ENCODE results near the gene CDH13. TPM values are rescaled to one million over a fixed set of nuclear protein-coding genes. Genes with fewer than 3 reads are reported as not detected.

CDH13 gene
- polyA plus RNA-seq, 1 donor from 2014 or later: 3.2 TPM

DNA sequence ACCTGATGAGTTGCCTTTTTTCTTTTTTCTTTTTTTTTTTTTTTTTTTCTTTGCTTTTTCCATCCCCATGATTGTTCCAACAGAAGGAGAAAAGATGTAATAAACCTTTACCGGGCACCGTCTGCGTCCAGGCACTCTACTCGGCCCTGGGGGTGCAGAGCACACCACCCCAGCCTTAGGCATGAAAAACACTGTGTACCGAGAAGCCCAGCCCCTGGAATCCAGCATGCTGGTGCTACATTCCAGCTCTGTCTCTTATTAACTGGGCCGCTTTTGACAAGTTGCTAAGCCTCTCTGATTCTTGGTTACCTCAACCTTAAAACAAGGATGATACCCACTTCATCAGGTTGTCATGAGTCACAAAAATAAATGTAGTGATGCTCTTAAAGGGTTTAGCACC is 1117.0 kb downstream of the CDH13 start:
- Histone ChIP-seq H3K9me2 (ENCODE audit: insufficient read depth, low read length) (no peaks in the 10 kb centered on the region), H2AFZ (ENCODE audit: low read depth, low read length) (no peak overlapping the region), H3K79me2 (replicated peaks; ENCODE audit: insufficient read depth, low read length) (no peaks in the 10 kb centered on the region), H3K4me3 (ENCODE audit: low read length) (no peak overlapping the region), H3F3A (ENCODE audit: insufficient read depth, low read length, poor library complexity, severe bottlenecking) (no peaks in the 10 kb centered on the region), H3K9me3 (ENCODE audit: low read length) (no peaks in the 10 kb centered on the region), H3K36me3 (ENCODE audit: insufficient read depth, low read length) (no peaks in the 10 kb centered on the region), H3K27me3 (ENCODE audit: insufficient read depth, low read depth, low read length) (no peaks in the 10 kb centered on the region), H3K27ac (ENCODE audit: low read length) (no peak overlapping the region), H4K20me1 (ENCODE audit: insufficient read depth) (no peaks in the 10 kb centered on the region), H3K9ac (ENCODE audit: low read length) (no peak overlapping the region), H3K4me2 (ENCODE audit: low read length) (no peak overlapping the region)
- no peak for TF ChIP-seq EZH2 (IDR thresholded peaks at IDR 0.05; ENCODE audit: borderline replicate concordance, insufficient read depth, low read length, poor library complexity, severe bottlenecking)
- TF ChIP-seq EP300 (conservative IDR thresholded peaks at IDR 0.05; ENCODE audit: poor library complexity, severe bottlenecking): no peak
- TF ChIP-seq SMC3 (conservative IDR thresholded peaks at IDR 0.05; ENCODE audit: poor library complexity): no peak
- TF ChIP-seq MXI1 (conservative IDR thresholded peaks at IDR 0.05; ENCODE audit: poor library complexity, severe bottlenecking): no peak
- TF ChIP-seq TAF1 (IDR thresholded peaks at IDR 0.05; ENCODE audit: low read depth): no peak
- TF ChIP-seq CTCF (IDR thresholded peaks at IDR 0.05; ENCODE audit: poor library complexity, severe bottlenecking): no peak
- TF ChIP-seq, protein P1, sequence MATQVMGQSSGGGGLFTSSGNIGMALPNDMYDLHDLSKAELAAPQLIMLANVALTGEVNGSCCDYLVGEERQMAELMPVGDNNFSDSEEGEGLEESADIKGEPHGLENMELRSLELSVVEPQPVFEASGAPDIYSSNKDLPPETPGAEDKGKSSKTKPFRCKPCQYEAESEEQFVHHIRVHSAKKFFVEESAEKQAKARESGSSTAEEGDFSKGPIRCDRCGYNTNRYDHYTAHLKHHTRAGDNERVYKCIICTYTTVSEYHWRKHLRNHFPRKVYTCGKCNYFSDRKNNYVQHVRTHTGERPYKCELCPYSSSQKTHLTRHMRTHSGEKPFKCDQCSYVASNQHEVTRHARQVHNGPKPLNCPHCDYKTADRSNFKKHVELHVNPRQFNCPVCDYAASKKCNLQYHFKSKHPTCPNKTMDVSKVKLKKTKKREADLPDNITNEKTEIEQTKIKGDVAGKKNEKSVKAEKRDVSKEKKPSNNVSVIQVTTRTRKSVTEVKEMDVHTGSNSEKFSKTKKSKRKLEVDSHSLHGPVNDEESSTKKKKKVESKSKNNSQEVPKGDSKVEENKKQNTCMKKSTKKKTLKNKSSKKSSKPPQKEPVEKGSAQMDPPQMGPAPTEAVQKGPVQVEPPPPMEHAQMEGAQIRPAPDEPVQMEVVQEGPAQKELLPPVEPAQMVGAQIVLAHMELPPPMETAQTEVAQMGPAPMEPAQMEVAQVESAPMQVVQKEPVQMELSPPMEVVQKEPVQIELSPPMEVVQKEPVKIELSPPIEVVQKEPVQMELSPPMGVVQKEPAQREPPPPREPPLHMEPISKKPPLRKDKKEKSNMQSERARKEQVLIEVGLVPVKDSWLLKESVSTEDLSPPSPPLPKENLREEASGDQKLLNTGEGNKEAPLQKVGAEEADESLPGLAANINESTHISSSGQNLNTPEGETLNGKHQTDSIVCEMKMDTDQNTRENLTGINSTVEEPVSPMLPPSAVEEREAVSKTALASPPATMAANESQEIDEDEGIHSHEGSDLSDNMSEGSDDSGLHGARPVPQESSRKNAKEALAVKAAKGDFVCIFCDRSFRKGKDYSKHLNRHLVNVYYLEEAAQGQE (IDR thresholded peaks at IDR 0.05; ENCODE audit: borderline replicate concordance): no peak
- no peak for TF ChIP-seq RAD21 (conservative IDR thresholded peaks at IDR 0.05)
- no peak for TF ChIP-seq POLR2AphosphoS5 (IDR thresholded peaks at IDR 0.05)

DNA sequence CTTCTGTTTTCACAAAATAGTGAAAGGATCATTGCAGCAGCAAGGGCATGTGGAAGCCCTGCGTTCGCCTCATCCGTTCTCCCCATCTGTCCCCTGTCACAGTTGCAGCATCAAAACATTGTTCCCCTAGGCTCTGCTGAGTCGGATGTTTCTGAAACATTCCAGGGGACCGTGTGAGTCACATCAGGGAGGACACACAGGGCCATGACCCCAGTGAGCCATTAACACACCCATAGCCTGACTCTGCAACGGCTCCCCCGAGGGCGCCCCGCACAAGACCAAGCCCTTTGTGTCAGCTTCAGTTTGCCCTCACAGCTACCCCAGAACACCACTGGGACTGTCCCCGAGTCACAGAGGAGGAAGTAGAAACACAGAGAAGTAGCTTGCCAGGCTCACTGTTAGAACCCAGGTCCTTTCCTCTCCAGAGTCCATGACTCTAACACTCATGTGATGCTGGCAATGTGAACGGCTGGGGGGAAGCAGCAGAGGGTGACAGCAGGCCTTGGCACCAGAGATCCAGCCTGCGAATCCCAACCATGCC is 1117.7 kb downstream of the CDH13 start:
- Histone ChIP-seq H3K36me3 (ENCODE audit: insufficient read depth, low read length) (no peaks in the 10 kb centered on the region), H2AFZ (ENCODE audit: low read depth, low read length) (no peak overlapping the region), H3F3A (ENCODE audit: insufficient read depth, low read length, poor library complexity, severe bottlenecking) (no peaks in the 10 kb centered on the region), H4K20me1 (ENCODE audit: insufficient read depth) (no peaks in the 10 kb centered on the region), H3K4me3 (ENCODE audit: low read length) (no peak overlapping the region), H3K9ac (ENCODE audit: low read length) (no peak overlapping the region), H3K9me2 (ENCODE audit: insufficient read depth, low read length) (no peaks in the 10 kb centered on the region), H3K4me2 (ENCODE audit: low read length) (no peak overlapping the region), H3K9me3 (ENCODE audit: low read length) (no peaks in the 10 kb centered on the region), H3K79me2 (replicated peaks; ENCODE audit: insufficient read depth, low read length) (no peaks in the 10 kb centered on the region), H3K27me3 (ENCODE audit: insufficient read depth, low read depth, low read length) (no peaks in the 10 kb centered on the region), H3K27ac (ENCODE audit: low read length) (no peak overlapping the region)
- TF ChIP-seq, protein P1 (IDR thresholded peaks at IDR 0.05; ENCODE audit: borderline replicate concordance): no peak
- TF ChIP-seq EP300 (conservative IDR thresholded peaks at IDR 0.05; ENCODE audit: poor library complexity, severe bottlenecking) (no peak), RAD21 (conservative IDR thresholded peaks at IDR 0.05) (no peak), POLR2AphosphoS5 (IDR thresholded peaks at IDR 0.05) (no peak), EZH2 (IDR thresholded peaks at IDR 0.05; ENCODE audit: borderline replicate concordance, insufficient read depth, low read length, poor library complexity, severe bottlenecking) (no peak), SMC3 (conservative IDR thresholded peaks at IDR 0.05; ENCODE audit: poor library complexity) (no peak), MXI1 (conservative IDR thresholded peaks at IDR 0.05; ENCODE audit: poor library complexity, severe bottlenecking) (no peak), TAF1 (IDR thresholded peaks at IDR 0.05; ENCODE audit: low read depth) (no peak), CTCF (IDR thresholded peaks at IDR 0.05; ENCODE audit: poor library complexity, severe bottlenecking) (no peak)

Measured in neural cell (in vitro differentiated cells).